ENCODE results near the gene HERPUD2.

HERPUD2 gene

GRCh38 chr7:35694784-35695472 is at the start of gene HERPUD2:
Gene HERPUD2, minus strand, starts transcription at chr7:35695135. Its CDS starts 805 bp downstream, at chr7:35694330.
- DNase-seq: peak; percentile 92 to 96

GRCh38 chr7:35738889-35739288 is 44.0 kb upstream of the HERPUD2 start:
- no peak for DNase-seq

- no peak for DNase-seq
Measured at GRCh38 chr7:35736725-35737124, 41.8 kb upstream of the HERPUD2 start.

GRCh38 chr7:35735396-35735795 is 40.5 kb upstream of the HERPUD2 start:
- DNase-seq: no peak

GRCh38 chr7:35734001-35734483 is 39.1 kb upstream of the HERPUD2 start:
- no peak for DNase-seq

- DNase-seq: no peak
Measured at GRCh38 chr7:35731349-35731748, 36.4 kb upstream of the HERPUD2 start.

- DNase-seq: no peak
Measured at GRCh38 chr7:35729061-35729783, 34.3 kb upstream of the HERPUD2 start.

- DNase-seq: no peak
Measured at GRCh38 chr7:35728412-35729060, 33.6 kb upstream of the HERPUD2 start.

GRCh38 chr7:35727571-35727970 is 32.6 kb upstream of the HERPUD2 start:
- no peak for DNase-seq

- DNase-seq: no peak
Measured at GRCh38 chr7:35726654-35727053, 31.7 kb upstream of the HERPUD2 start.

- no peak for DNase-seq
Measured at GRCh38 chr7:35725280-35725680, 30.3 kb upstream of the HERPUD2 start.

GRCh38 chr7:35723011-35723410 is 28.1 kb upstream of the HERPUD2 start:
- DNase-seq: no peak

- DNase-seq: no peak
Measured at GRCh38 chr7:35722054-35722849, 27.3 kb upstream of the HERPUD2 start.

- DNase-seq: no peak
Measured at GRCh38 chr7:35721288-35721687, 26.4 kb upstream of the HERPUD2 start.

- DNase-seq: no peak
Measured at GRCh38 chr7:35720849-35721248, 25.9 kb upstream of the HERPUD2 start.

GRCh38 chr7:35720032-35720431 is 25.1 kb upstream of the HERPUD2 start:
- DNase-seq: no peak

- no peak for DNase-seq
Measured at GRCh38 chr7:35718047-35718446, 23.1 kb upstream of the HERPUD2 start.

GRCh38 chr7:35717516-35717915 is 22.6 kb upstream of the HERPUD2 start:
- no peak for DNase-seq

- no peak for DNase-seq
Measured at GRCh38 chr7:35717013-35717412, 22.1 kb upstream of the HERPUD2 start.

- no peak for DNase-seq
Measured at GRCh38 chr7:35716038-35716803, 21.3 kb upstream of the HERPUD2 start.

GRCh38 chr7:35714862-35715261 is 19.9 kb upstream of the HERPUD2 start:
- DNase-seq: no peak

- DNase-seq: no peak
Measured at GRCh38 chr7:35714407-35714806, 19.5 kb upstream of the HERPUD2 start.
